NCI-H2107 treated with DMSO at 0.1 percent for 48 hours (cell line): ENCODE measurements around the gene PLOD3.
A peak's percentile ranks its signal among the peaks of the same experiment; 100 is the strongest.
"Not testable (repeated sequence)": the region's sequence is repeated elsewhere in the genome, so short reads cannot be mapped to it uniquely, and the experiment has no call there.

Experiments used
- DNase-seq: peaks from one replicate; lab custom pipeline; 2025; ENCODE audit not compliant: unreplicated experiment; lab: John Stamatoyannopoulos, UW

The PLOD3 gene

DNA sequence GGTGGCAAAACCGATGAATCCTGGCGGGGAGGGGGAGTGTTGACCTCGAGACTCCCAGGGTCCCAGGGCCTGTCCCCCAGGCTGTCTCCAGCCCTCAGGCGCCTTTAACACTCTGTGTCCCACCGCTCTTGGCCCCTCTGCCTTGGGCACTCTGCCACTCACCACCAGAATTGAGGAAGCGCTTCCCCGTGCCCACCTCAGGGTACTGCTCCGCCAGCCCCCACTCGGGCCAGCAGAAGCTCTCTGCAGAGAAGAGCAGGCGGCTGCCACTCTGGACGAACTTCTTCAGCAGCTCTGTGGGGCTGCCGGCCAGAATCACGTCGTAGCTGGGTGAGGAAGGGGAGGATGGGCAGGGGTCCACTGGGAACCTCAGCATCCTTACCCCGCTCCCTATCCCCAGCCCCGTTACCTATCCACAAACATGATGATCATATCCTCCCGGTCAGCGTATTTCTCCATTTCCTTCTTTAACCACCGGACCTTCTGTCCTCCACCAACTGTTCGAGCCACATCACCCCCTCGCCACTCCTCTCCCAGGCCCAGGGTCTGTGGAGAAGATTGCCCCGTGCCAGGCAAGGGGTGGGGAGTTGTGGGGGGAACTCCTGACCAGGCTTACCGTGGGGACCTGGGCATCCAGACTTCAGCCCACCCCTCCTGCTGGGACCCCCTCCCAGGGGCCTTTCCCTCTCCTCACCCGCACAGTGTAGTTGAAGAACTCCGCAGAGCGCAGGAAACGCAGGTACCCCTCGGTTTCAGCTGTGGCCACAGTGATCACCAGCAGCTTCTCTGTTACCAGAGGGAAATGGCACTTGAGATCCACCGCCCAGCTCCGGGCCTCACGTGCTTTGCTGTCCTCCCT, 1.2 kb downstream of the PLOD3 start:
- no peak for DNase-seq

DNA sequence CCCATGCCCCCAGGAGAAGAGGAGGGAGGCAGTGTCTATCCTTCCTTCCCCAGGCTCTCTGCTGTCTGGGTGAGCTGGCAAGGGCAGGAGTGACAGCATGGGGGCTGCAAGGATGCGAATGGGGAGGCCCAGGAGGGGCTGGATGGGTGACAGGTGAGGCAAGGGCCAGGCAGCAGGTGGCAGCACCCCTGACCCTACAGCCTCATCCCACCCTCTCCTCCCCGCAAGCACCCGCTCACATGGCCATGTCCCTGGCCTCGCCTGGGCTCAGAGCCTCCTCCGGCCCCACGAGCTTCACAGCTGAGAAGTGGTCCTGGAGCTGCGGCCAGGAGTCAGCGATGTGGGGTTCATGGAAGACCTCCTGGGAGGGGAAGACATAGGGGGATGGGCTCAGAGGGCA, 5.4 kb downstream of the PLOD3 start:
- DNase-seq = no peak

DNA sequence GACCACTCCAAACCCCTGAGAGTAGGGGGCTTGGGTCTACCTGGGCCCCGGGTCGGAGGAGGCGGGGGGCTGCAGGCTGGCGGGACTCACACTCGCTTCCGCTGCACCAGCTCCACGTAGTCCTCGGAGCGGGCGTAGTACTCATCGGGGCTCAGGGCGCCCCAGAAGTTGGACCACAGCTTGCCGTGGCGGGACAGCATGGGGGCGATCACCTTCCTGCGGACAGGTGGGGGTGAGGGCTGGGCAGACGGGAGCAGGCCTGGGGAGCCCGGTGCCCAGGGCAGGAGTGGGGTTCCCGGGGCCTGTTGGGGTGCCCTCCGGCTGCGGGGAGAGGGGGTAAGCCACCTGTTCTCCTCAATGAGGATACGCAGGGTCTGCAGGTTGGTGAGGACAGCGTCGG, 5.9 kb downstream of the PLOD3 start:
- no peak for DNase-seq

DNA sequence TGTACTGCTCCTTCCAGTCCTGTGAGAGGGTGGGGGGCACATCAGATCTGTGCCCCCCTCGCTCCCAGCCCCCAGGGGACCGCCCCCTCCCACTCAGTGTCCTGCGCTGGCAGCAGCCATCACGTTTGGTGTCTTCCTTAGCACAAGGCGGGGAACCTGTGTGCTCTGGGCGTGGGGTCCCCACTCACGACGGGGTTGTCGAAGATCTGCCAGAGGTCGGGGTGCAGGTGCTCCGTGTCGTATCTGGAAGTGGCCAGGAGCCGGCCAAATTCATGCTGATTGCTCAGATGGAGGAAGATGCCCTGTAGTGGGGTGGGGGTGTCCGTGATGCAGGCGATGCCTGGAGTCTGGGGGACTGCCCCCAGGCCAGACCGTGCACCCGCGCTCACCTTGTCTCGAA, 7.2 kb downstream of the PLOD3 start:
- DNase-seq = no peak

DNA sequence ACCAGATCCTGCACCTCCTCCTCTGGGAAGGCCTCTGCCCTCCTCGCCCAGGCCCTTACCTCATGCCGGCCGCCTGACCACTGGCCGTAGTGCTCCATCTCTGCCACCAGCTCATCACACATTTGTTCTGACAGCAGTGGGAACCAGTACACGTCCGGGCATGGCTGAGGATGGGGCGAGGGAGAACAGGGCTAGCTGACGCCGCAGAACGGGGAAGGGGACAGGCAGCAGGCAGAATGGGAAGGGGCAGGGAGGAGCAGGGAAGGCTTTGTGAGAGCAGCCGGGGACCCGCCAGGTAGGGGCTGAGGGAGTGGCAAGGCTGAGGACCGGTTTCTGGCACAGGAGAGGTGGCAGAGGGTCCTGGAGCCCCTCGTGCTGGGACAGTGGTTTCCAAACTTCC, 8.6 kb downstream of the PLOD3 start:
- no peak for DNase-seq

DNA sequence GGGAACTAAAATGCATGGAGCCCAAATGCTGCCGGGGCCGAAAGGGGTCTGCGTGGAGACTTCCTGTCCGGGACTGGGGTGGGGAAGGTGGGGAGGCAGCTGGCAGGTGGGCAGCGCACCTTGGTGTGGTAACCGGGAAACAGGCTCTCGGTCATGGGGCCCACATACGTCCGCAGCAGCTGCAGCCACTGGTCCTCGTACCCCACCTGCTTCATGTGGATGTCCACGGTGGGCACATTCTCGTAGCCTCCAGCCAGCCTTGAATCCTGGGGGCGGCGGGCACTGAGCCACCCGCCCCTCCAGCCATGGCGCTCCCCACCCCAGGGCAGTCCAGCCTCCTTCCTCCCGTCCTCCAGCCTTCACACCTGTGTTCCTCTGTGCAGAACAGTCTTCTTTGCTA, 9.9 kb downstream of the PLOD3 start:
- DNase-seq = no peak

DNA sequence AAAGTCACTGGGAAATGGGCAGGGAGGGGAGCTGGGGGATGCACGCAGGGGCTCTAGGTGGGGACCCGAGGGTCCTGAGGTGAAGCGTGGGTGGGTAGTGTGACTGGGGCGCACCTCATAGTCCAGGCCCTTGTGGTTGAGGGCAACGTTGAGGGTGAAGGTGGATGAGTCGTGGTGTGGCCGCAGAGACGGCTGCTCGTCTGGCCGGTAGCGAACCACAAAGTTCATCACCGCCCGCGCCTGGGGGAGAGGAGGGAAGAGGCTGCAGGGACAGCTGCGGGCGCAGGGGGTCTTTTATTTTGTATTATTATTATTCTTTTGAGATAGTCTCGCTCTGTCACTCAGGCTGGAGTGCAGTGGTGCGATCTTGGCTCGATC, 10.7 kb downstream of the PLOD3 start:
- DNase-seq = no peak

DNA sequence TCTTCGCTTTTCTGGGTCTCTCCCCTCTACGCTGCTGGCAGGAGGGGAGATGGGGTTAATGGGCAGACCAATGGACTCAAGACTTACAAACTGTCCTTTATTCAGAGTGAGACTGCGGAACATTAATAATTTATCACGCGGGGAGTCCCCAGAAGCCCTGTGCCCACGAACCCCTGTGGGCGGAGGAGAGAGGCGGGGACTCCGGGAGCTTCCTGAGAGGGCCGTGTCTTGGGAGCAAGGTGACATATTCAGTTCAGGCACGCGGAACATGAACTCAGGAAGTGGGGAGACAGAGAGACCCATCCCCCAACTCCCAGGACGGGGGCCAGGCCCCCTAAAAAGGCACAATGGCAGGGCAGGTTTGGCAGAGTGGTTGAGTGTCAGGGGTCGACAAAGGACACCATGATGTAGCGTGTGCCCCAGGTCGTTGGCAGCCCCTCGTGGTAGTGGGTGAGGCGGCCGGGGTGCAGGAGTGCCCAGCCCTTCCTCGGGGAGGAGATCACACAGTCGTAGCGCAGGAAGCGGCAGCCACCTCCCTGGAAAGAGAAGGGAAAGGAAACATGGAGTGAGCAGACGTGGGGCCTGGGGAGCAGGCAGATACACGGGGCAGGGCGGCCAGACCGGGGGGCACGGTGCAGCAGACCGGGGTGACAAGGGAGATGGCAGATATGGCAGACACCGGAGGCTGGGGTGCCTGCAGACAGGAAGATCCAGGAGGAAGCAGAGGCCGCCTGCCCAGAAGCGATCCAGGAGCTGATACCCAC, 11.3 kb downstream of the PLOD3 start:
- DNase-seq = no peak

DNA sequence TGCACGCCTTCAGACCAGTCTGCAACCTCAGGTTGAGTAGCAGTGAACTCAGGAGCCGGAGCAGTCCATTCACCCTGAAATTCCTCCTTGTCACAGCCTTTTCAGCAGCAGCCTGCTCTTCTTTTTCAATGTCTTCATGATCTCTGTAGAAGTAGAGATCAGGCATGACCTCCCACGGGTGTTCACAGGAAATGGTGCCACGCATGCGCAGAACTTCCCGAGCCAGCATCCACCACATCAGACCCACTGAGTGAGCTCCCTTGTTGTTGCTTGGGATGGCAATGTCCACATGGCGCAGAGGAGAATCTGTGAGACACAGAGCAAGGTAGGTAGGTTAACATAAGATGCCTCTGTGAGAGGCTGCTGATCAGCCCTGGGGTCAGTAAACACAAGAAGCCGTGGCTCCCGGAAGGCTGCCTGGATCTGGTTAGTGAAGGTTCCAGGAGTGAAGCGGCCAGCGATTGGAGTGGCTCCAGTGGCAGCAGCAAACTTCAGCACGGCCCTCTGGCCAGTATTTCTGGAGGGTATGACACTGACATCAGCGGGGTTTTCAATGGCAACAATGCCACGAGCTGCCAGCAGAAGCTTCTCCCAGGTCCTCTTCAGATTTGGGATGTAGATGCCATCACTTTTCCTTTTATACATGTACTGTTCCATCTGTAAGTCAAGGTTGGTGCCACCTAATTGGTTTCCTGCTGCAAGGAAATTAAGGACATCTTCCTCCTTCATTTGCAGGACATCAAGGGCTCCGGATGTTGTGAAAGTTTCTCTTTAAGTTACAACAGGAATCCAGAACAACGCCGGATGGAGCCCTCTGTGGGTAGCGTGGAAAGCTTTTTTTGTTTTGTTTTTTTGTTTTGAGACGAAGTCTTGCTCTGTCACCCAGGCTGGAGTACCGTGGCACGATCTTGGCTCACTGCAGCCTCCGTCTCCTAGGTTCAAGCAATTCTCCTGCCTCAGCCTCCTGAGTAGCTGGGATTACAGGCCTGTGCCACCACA, 13.3 kb downstream of the PLOD3 start:
- not testable (repeated sequence) for DNase-seq

DNA sequence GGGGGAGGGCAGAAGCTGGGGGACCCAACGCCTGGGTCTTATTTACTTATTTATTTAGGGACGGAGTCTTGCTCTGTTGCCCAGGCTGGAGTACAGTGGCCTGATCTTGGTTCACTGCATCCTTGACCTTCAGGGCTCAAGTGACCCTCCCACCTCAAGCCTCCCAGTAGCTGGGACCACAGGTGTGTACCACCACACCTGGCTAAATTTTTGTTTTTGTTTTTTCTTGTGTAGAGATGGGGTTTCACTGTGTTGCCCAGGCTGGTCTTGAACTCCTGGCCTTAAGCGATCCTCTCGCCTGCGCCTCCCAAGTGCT, 14.8 kb downstream of the PLOD3 start:
- no peak for DNase-seq

DNA sequence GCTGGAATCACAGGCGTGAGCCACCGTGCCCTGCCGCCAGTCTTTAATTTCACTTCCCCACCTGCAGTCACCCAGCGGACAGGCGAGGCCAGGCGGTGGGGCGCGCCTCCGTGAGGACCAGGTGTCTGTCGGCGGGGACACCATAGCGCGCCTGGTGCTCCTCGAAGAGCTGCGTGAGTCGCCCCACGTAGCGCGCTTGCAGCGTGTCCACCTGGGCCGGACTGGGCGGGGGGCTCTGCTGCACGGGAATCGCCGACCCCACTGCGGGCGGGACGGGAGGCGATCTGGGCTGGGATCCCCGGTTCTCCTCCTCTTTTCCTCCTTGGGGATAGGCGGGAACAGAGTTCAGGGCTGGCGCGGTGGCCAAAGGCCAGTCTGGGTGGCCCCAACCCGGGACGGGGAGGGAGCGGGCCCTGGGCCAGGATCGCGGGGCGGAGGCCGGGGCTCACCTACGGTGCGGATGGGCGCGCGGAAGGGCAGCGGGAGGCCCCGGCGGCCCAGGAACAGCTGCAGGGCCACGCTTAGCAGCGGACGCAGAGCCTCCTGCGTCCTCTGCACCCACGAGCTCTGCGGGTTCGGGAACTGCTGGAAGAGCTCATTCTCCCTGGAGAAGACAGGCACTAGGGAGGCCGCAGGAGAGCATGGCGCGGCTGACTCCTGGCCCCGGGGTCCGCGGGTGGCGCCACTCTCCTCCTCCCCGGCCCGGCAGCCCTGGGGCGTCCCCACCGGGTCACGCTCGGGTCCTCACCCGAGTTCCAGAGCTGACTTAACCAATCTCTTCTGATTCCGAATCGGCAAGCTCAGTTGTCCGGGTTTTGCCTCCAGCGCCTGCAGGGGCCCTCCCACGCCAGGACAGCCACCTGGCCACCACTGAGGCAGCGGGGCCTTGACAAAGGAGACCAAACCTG, 15.4 kb downstream of the PLOD3 start:
- peak; percentile 10 for DNase-seq

DNA sequence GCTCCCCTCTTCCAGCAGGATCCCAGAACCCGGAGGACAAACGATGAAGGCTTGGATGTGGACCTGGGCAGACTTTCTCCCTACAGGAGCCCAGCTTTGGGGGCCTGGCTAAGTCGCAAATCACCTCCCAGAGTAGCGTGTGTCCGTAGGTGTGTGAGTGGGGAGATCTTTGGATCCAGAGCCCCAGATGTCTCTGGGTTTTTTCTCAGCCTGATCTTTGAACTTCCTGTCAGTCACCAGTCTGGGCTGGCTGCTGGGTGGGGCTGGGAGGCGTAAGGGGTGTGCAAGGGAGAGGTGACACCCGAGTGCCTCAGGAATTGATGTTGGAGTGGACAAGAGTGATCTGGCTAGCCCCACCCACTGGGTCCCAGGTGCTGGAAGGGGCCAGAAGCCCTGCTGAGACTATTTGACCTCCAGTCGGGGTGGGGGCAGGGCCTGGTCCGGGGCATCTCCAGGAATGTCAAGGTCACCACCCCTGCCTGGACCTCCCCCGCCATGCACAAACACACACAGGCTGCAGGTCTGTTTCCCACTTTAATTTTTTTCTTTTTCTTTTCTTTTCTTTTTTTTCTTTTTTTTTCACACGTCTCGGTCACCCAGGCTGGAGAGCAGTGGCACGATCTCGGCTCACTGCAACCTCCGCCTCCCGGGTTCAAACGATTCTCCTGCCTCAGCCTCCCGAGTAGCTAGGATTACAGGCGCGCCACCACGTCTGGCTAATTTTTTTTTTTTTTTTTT, 16.4 kb downstream of the PLOD3 start, which contains the start of gene MOGAT3:
Gene MOGAT3 (minus strand): TSS at position 175 of the 738 bp plus-strand sequence. CDS start 182 bp downstream, outside the sequence.
- no peak for DNase-seq

DNA sequence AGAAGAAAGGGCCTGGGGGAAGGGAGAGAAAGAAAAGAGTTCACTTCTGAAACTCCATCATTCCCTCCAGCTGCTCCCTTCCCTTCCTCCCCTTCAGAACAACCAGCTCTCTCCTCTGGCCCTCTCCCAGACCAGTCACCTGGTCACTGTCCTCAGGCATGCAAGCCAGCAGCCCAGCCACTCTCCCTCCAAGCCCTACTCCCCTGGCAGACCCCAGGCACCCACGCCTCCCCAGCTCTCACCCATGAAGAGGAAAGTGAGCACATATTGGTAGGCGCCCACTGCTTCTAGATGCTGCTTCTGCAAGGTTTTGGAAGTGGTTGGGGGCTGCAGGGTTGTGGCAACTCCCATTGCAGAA, 16.9 kb downstream of the PLOD3 start:
- no peak for DNase-seq

DNA sequence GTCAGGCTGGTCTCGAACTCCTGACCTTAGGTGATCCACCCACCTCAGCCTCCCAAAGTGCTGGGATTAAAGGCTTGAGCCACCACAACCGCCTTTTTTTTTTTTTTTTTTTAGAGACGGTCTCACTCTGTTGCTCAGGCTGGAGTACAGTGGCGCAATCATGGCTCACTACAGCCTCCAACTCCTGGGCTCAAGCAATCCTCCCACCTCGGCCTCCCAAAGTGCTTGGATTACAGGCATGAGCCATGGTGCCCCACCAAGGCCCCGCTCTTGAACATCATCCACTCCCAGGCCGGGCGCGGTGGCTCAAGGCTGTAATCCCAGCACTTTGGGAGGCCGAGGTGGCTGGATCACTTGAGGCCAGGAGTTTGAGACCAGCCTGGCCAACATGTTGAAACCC, 17.9 kb downstream of the PLOD3 start:
- not testable (repeated sequence) for DNase-seq

DNA sequence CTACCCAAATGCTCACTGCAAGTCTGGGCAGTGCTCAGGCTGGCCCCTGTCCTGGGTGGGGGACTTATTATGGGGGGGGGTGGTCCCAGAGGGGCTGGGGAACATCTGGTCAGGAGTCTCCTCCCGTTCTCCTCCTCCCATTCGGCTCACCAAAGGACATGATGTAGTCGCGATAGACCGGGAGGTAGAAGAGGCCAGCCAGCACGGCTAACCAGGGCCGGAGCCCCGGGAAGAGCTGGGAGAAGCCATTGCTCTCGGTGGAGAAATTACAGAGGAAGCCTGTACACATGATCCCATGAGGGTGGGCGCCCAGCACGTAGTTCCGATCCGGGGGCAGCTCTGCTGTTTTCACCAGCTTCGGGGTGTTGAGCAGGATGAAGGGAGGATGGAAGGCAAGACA, 18.9 kb downstream of the PLOD3 start:
- no peak for DNase-seq

DNA sequence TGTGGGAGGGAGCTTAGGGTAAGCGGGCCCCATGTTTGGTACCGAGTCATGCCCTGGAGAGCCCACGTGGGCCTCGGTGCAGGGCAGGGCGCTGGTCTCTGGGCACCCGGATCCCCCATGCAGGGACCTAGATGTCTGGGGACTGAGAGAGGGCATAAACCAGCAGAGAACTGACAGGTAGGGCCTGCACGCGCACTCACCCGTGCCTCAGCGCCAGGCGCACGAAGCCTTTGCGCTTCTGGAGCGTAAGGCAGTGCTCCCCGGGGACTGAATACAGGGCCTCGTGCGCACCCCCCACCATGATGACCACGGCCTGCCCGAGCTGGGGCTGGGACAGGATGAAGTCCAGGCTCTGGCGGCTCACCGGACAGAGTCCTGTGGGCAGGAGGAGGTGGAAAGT, 19.4 kb downstream of the PLOD3 start:
- DNase-seq = no peak

DNA sequence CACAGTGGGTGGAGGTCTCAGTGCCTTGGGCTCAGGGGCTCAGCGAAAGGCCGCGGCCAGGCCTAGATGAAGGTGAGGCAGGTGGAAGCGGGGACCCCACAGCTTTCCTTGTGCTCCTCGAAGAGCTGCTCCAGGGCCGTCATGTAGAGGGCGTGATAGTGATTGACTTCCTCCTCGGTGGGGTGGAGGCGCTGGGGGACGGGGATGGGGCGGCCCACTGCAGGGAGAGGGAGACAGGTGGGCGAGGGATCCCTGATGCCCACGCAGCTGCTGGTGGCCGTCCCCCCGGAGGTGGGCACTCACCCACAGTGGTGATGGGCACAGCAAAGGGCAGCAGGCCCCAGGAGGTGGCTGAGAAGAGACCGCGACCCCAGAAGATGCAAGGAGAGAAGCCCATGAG, 21.5 kb downstream of the PLOD3 start:
- DNase-seq = no peak

DNA sequence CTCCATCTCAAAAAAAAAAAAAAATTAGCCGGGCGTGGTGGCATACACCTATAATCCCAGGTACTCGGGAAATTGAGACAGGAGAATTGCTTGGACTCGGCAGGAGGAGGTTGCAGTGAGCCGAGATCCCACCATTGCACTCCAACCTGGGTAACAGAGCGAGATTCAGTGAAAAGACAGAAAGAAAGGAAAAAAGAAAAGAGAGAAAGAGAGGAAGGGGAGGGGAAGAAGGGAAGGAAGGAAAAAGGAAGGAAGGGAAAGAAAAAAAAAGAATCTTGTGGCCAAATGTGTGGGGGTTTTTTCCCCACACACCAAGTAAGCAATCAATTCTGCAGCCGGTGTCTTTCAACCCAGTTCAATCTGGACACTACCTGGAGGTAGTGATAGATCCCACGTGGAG, 28.3 kb downstream of the PLOD3 start:
- no peak for DNase-seq

DNA sequence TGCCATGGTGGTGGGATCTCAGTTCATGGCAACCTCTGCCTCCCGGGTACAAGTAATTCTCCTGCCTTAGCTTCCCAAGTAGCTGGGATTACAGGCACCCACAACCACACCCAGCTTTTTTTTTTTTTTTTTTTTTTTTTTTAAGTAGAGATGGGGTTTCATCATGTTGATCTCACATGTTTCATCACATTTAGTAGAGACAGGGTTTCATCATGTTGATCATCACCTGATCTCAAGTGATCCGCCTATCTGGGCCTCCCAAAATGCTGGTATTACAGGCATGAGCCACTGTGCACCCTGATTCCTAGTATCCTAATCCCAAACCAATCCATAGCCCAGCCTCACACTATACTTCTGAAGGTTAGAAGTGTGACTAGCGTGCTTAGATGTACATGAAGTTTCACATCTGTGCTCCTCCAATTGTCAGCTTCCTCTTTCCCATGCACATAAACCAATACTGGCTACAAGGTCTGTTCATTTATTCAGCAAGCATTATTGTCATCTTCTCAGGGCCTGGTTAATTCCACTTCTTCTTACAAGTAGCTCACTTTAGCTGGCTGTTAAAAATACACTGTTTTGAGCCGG, 30.4 kb downstream of the PLOD3 start:
- DNase-seq = no peak
